Transverse colon (tissue), 3 donors: Measurements from ENCODE around the gene BAZ1B.
A peak's percentile ranks its signal among the peaks of the same experiment; 100 is the strongest.

Experiments used
- CTCF ChIP-seq, 5 experiments: fragments of 200-600 bp in 3 of 5; fragments of 450-650 bp in 2 of 5; sonication (generic) in 3 of 5; IDR thresholded peaks; 1 replicate in 2 of 5; 2 replicates in 3 of 5; pipeline ENCODE4 v1.5.1; 2016 to 2017; ENCODE audit warnings: antibody characterized with exemption in 5 of 5, inconsistent platforms in 3 of 5, mild to moderate bottlenecking in 2 of 5, moderate library complexity in 1 of 5
- POLR2A ChIP-seq: fragments of 450-650 bp; IDR thresholded peaks from one replicate; pipeline ENCODE4 v1.6.1; 2016; ENCODE audit warnings: antibody characterized with exemption, mild to moderate bottlenecking, moderate library complexity

- no peak for TF ChIP-seq CTCF (IDR thresholded peaks at IDR 0.05)
- peak; percentile 83 for TF ChIP-seq POLR2A
Observed at GRCh38 chr7:73557397-73558257, 35.5 kb upstream of the BAZ1B start, which contains the start of gene BCL7B.
